HCT116 (cell line): ENCODE data around the gene NONO. TPM values are rescaled to one million over a fixed set of nuclear protein-coding genes. Genes with fewer than 3 reads are reported as not detected.

Experiments
- ATAC-seq: fragments of 200-7000 bp; cut with Tn5 transposase; 2 replicates; pipeline ENCODE4 v1.9.1; 2020; ENCODE audit warnings: mild to moderate bottlenecking, moderate library complexity
- BruUV-seq: library from RNA; stranded (reverse); fragments of 400-500 nt; replicated peaks from 2 replicates; lab custom pipeline; 2021; lab: Mats Ljungman, UMichigan
- CTCF ChIA-PET: fragments of 300-600 bp; sonication (Branson Sonifier 250); formaldehyde crosslinking; loops from one replicate; lab custom pipeline; 2021; ENCODE audit warnings: antibody characterized with exemption; lab: Charles Lee
- POLR2A ChIA-PET: fragments of 300-600, 350-600 bp; sonication (Branson Sonifier 250); formaldehyde crosslinking; loops from one replicate; lab custom pipeline; 2021; ENCODE audit warnings: antibody characterized with exemption; lab: Charles Lee
- RAD21 ChIA-PET, 2 experiments: fragments of 300-600 bp; sonication (Branson Sonifier 250); formaldehyde crosslinking; loops; one replicate each; lab custom pipeline; 2023; ENCODE audit warnings: low total read pairs in 2 of 2; ENCODE audit not compliant: uncharacterized antibody in 2 of 2, unreplicated experiment in 2 of 2, low non-redundant PET in 1 of 2; lab: Charles Lee
- DNase-seq: peaks from one replicate; pipeline ENCODE4 v3.0.0-alpha.2; 2010; ENCODE audit warnings: low read depth, low spot score
- H2AFZ ChIP-seq: fragments of 200-600 bp; shearing (Covaris generic), sonication (generic); 2 replicates; pipeline ENCODE4 v1.6.1; 2017; ENCODE audit warnings: low read depth, mixed run types, mixed read lengths, antibody characterized with exemption, low read length; ENCODE audit not compliant: poor library complexity, severe bottlenecking
- H3K27ac ChIP-seq: 2 replicates; pipeline ENCODE4 v1.5.1; 2012; ENCODE audit warnings: low read depth, low read length
- H3K27me3 ChIP-seq: fragments of 200-600 bp; sonication (generic); 2 replicates; pipeline ENCODE4 v1.6.1; 2016; ENCODE audit warnings: mixed run types, low read length, mixed read lengths; ENCODE audit not compliant: insufficient read depth
- H3K36me3 ChIP-seq, 2 experiments: fragments of 200-500 bp in 1 of 2; fragments of 200-600 bp in 1 of 2; sonication (Bioruptor generic) in 1 of 2; sonication (generic) in 1 of 2; 2 replicates each; pipeline versions ENCODE4 v1.5.1 to v1.6.1; 2014 to 2016; ENCODE audit warnings: low read length in 2 of 2, inconsistent platforms in 1 of 2, mixed read lengths in 1 of 2, mixed run types in 1 of 2; ENCODE audit not compliant: insufficient read depth in 2 of 2, control insufficient read depth in 1 of 2
- H3K4me1 ChIP-seq, 2 experiments: fragments of 200-600 bp in 1 of 2; sonication (generic) in 1 of 2; 2 replicates each; pipeline versions ENCODE4 v1.5.1 to v1.6.1; 2012 to 2017; ENCODE audit warnings: low read length in 2 of 2, inconsistent platforms in 1 of 2, mild to moderate bottlenecking in 1 of 2, mixed read lengths in 1 of 2, mixed run types in 1 of 2, moderate library complexity in 1 of 2; ENCODE audit not compliant: insufficient read depth in 2 of 2, control insufficient read depth in 1 of 2
- H3K4me2 ChIP-seq: fragments of 200-600 bp; sonication (generic); 2 replicates; pipeline ENCODE4 v1.6.1; 2017; ENCODE audit warnings: mixed run types, low read length, mixed read lengths
- H3K4me3 ChIP-seq, 2 experiments: fragments of 200-600 bp in 1 of 2; sonication (generic) in 1 of 2; replicated peaks in 1 of 2; 2 replicates each; pipeline ENCODE4 v1.5.1; 2011 to 2016; ENCODE audit warnings: low read length in 2 of 2, control low read depth in 1 of 2, low read depth in 1 of 2, mild to moderate bottlenecking in 1 of 2, mixed read lengths in 1 of 2, mixed run types in 1 of 2
- H3K79me2 ChIP-seq: fragments of 200-600 bp; sonication (generic); 2 replicates; pipeline ENCODE4 v1.6.1; 2017; ENCODE audit warnings: mild to moderate bottlenecking, mixed run types, low read length, moderate library complexity, mixed read lengths; ENCODE audit not compliant: insufficient read depth
- H3K9ac ChIP-seq: fragments of 200-600 bp; sonication (generic); 2 replicates; pipeline ENCODE4 v1.6.1; 2016; ENCODE audit warnings: low read length, mixed read lengths
- H3K9me2 ChIP-seq: fragments of 200-600 bp; sonication (generic), shearing (Covaris generic); 2 replicates; pipeline ENCODE4 v1.6.1; 2017; ENCODE audit warnings: mixed run types, mild to moderate bottlenecking, moderate library complexity; ENCODE audit not compliant: insufficient read depth
- H3K9me3 ChIP-seq, 2 experiments: fragments of 200-500 bp in 1 of 2; fragments of 200-600 bp in 1 of 2; sonication (Bioruptor generic) in 1 of 2; sonication (generic) in 1 of 2; 2 replicates each; pipeline ENCODE4 v1.6.1; 2014 to 2017; ENCODE audit warnings: low read length in 2 of 2, mixed read lengths in 2 of 2, inconsistent platforms in 1 of 2, low read depth in 1 of 2, mild to moderate bottlenecking in 1 of 2, mixed run types in 1 of 2, moderate library complexity in 1 of 2; ENCODE audit not compliant: control insufficient read depth in 1 of 2, insufficient read depth in 1 of 2
- H4K20me1 ChIP-seq: fragments of 200-600 bp; sonication (generic), shearing (Covaris generic); 2 replicates; pipeline ENCODE4 v1.6.1; 2017; ENCODE audit warnings: mixed run types, mild to moderate bottlenecking, moderate library complexity; ENCODE audit not compliant: insufficient read depth
- CEBPB ChIP-seq: IDR thresholded peaks from 2 replicates; pipeline ENCODE4 v1.6.1; 2012; ENCODE audit warnings: low read depth
- EGR1 ChIP-seq: IDR thresholded peaks from 2 replicates; pipeline ENCODE4 v1.6.1; 2012; ENCODE audit warnings: low read depth
- ELF1 ChIP-seq: IDR thresholded peaks from 2 replicates; pipeline ENCODE4 v1.6.1; 2012; ENCODE audit warnings: low read depth, borderline replicate concordance
- EZH2 ChIP-seq: fragments of 200-600 bp; sonication (generic); IDR thresholded peaks from 2 replicates; pipeline ENCODE4 v1.6.1; 2017; ENCODE audit warnings: antibody characterized with exemption, mixed run types
- FOSL1 ChIP-seq: IDR thresholded peaks from 2 replicates; pipeline ENCODE4 v1.6.1; 2012; ENCODE audit warnings: low read depth
- JUND ChIP-seq: IDR thresholded peaks from 2 replicates; pipeline ENCODE4 v1.6.1; 2012
- POLR2A ChIP-seq: IDR thresholded peaks from 2 replicates; pipeline ENCODE4 v1.7.0; 2011; ENCODE audit warnings: borderline replicate concordance; ENCODE audit not compliant: insufficient read depth, insufficient read length; ENCODE audit errors: extremely low read depth
- RAD21 ChIP-seq: IDR thresholded peaks from 2 replicates; pipeline ENCODE4 v1.6.1; 2012; ENCODE audit warnings: low read depth, mild to moderate bottlenecking
- SP1 ChIP-seq: IDR thresholded peaks from 2 replicates; pipeline ENCODE4 v1.6.1; 2012; ENCODE audit warnings: low read depth
- SRF ChIP-seq: IDR thresholded peaks from 2 replicates; pipeline ENCODE4 v1.6.1; 2012; ENCODE audit warnings: low read depth
- TCF7L2 ChIP-seq: IDR thresholded peaks from 2 replicates; pipeline ENCODE4 v1.7.0; 2011; ENCODE audit warnings: borderline replicate concordance, inconsistent platforms; ENCODE audit not compliant: insufficient read depth, insufficient read length; ENCODE audit errors: extremely low read depth
- YY1 ChIP-seq: IDR thresholded peaks from 2 replicates; pipeline ENCODE4 v1.6.1; 2011; ENCODE audit warnings: low read length, low read depth, moderate library complexity, mild to moderate bottlenecking; ENCODE audit not compliant: insufficient replicate concordance; ENCODE audit errors: extremely low read depth
- ZFX ChIP-seq: fragments of 450-650 bp; IDR thresholded peaks from 2 replicates; pipeline ENCODE4 v1.6.1; 2017
- ZNF274 ChIP-seq: fragments of 200-500 bp; sonication (Bioruptor generic); IDR thresholded peaks from 2 replicates; pipeline ENCODE4 v1.6.1; 2014; ENCODE audit warnings: mild to moderate bottlenecking, low read depth, low read length, inconsistent platforms
- intact Hi-C: fragments of 100-400 bp; cut with micrococcal nuclease; formaldehyde crosslinking; loops from 2 replicates; pipeline ENCODE4 v1.10.0; 2022
- total RNA-seq: library from RNA; stranded (reverse); gene quantifications from one replicate; pipeline ENCODE4 v1.2.1, GENCODE V29; 2021; ENCODE audit not compliant: unreplicated experiment
- TF ChIP-seq, protein P1 (sequence below): IDR thresholded peaks from 2 replicates; pipeline ENCODE4 v1.6.1; 2011; ENCODE audit warnings: mild to moderate bottlenecking, low read length, moderate library complexity; ENCODE audit not compliant: insufficient replicate concordance; ENCODE audit errors: extremely low read depth
- TF ChIP-seq, protein P2 (sequence below), 3 experiments: fragments of 200-600 bp in 1 of 3; sonication (generic) in 1 of 3; IDR thresholded peaks in 2 of 3; conservative IDR thresholded peaks in 1 of 3; 2 replicates each; pipeline ENCODE4 v1.5.1; 2012 to 2017; ENCODE audit warnings: low read depth in 2 of 3, low read length in 2 of 3, antibody characterized with exemption in 1 of 3, borderline replicate concordance in 1 of 3, control low read depth in 1 of 3, mild to moderate bottlenecking in 1 of 3, mixed read lengths in 1 of 3, mixed run types in 1 of 3, moderate library complexity in 1 of 3; ENCODE audit not compliant: insufficient read depth in 1 of 3
- TF ChIP-seq, protein P3 (sequence below): IDR thresholded peaks from 2 replicates; pipeline ENCODE4 v1.6.1; 2012; ENCODE audit warnings: low read depth
- TF ChIP-seq, protein P4 (sequence below): IDR thresholded peaks from 2 replicates; pipeline ENCODE4 v1.6.1; 2012
- TF ChIP-seq, protein P5 (sequence below): IDR thresholded peaks from 2 replicates; pipeline ENCODE4 v1.6.1; 2012

NONO gene
- total RNA-seq, 1 experiment from 2014 or later, result 523 TPM

DNA sequence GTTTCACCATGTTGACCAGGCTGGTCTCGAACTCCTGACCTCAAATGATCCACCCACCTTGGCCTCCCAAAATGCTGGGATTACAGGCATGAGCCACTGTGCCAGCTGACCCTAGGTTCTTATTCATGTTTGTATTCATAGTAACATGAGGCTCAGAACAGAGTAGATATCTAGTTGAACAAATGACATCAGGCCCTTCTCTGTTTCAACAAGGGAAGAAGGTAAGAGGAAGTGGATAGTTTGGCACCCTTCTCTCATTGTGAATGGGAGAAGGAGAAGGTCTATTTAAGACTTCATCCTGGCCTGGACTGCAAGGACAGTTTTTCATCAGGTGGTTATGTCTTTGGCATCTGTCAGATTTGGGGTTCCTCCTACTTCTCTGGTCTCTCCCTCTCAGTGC, 46.6 kb upstream of the NONO start:
- Histone ChIP-seq H3K27me3 (no peaks in the 10 kb centered on the region), H3K9ac (no peak overlapping the region), H3K27ac (no peak overlapping the region), H4K20me1 (no peaks in the 10 kb centered on the region), H3K4me2 (no peak overlapping the region), H3K4me1 (no peaks in the 10 kb centered on the region), H3K4me3 (no peak overlapping the region), H3K9me3 (no peaks in the 10 kb centered on the region), H3K79me2 (no peaks in the 10 kb centered on the region), H3K9me2 (no peaks in the 10 kb centered on the region), H2AFZ (no peak overlapping the region)
- intact Hi-C loops, result no loop called here
- no TSS peak for BruUV-seq
- ChIA-PET CTCF (no interaction called here), POLR2A (no interaction called here), RAD21 (no interaction called here)
- ATAC-seq (no peak), DNase-seq (no peak)
- TF ChIP-seq, protein P1, sequence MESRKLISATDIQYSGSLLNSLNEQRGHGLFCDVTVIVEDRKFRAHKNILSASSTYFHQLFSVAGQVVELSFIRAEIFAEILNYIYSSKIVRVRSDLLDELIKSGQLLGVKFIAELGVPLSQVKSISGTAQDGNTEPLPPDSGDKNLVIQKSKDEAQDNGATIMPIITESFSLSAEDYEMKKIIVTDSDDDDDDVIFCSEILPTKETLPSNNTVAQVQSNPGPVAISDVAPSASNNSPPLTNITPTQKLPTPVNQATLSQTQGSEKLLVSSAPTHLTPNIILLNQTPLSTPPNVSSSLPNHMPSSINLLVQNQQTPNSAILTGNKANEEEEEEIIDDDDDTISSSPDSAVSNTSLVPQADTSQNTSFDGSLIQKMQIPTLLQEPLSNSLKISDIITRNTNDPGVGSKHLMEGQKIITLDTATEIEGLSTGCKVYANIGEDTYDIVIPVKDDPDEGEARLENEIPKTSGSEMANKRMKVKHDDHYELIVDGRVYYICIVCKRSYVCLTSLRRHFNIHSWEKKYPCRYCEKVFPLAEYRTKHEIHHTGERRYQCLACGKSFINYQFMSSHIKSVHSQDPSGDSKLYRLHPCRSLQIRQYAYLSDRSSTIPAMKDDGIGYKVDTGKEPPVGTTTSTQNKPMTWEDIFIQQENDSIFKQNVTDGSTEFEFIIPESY, result no peak
- TF ChIP-seq ZFX (no peak), ELF1 (no peak), YY1 (no peak), FOSL1 (no peak), SP1 (no peak), EZH2 (no peak), JUND (no peak), SRF (no peak), CEBPB (no peak), ZNF274 (no peak), RAD21 (no peak), POLR2A (no peak), EGR1 (no peak), TCF7L2 (no peak)
- TF ChIP-seq, protein P2, sequence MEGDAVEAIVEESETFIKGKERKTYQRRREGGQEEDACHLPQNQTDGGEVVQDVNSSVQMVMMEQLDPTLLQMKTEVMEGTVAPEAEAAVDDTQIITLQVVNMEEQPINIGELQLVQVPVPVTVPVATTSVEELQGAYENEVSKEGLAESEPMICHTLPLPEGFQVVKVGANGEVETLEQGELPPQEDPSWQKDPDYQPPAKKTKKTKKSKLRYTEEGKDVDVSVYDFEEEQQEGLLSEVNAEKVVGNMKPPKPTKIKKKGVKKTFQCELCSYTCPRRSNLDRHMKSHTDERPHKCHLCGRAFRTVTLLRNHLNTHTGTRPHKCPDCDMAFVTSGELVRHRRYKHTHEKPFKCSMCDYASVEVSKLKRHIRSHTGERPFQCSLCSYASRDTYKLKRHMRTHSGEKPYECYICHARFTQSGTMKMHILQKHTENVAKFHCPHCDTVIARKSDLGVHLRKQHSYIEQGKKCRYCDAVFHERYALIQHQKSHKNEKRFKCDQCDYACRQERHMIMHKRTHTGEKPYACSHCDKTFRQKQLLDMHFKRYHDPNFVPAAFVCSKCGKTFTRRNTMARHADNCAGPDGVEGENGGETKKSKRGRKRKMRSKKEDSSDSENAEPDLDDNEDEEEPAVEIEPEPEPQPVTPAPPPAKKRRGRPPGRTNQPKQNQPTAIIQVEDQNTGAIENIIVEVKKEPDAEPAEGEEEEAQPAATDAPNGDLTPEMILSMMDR (IDR thresholded peaks at IDR 0.05 in 2 of 3, conservative IDR thresholded peaks at IDR 0.05 in 1 of 3; ENCODE audit: borderline replicate concordance in 1 of 3, insufficient read depth in 1 of 3, low read depth in 2 of 3, low read length in 2 of 3), result no peak
- TF ChIP-seq, protein P3, sequence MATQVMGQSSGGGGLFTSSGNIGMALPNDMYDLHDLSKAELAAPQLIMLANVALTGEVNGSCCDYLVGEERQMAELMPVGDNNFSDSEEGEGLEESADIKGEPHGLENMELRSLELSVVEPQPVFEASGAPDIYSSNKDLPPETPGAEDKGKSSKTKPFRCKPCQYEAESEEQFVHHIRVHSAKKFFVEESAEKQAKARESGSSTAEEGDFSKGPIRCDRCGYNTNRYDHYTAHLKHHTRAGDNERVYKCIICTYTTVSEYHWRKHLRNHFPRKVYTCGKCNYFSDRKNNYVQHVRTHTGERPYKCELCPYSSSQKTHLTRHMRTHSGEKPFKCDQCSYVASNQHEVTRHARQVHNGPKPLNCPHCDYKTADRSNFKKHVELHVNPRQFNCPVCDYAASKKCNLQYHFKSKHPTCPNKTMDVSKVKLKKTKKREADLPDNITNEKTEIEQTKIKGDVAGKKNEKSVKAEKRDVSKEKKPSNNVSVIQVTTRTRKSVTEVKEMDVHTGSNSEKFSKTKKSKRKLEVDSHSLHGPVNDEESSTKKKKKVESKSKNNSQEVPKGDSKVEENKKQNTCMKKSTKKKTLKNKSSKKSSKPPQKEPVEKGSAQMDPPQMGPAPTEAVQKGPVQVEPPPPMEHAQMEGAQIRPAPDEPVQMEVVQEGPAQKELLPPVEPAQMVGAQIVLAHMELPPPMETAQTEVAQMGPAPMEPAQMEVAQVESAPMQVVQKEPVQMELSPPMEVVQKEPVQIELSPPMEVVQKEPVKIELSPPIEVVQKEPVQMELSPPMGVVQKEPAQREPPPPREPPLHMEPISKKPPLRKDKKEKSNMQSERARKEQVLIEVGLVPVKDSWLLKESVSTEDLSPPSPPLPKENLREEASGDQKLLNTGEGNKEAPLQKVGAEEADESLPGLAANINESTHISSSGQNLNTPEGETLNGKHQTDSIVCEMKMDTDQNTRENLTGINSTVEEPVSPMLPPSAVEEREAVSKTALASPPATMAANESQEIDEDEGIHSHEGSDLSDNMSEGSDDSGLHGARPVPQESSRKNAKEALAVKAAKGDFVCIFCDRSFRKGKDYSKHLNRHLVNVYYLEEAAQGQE, result no peak
- TF ChIP-seq, protein P4, sequence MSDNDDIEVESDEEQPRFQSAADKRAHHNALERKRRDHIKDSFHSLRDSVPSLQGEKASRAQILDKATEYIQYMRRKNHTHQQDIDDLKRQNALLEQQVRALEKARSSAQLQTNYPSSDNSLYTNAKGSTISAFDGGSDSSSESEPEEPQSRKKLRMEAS, result no peak
- TF ChIP-seq, protein P5, sequence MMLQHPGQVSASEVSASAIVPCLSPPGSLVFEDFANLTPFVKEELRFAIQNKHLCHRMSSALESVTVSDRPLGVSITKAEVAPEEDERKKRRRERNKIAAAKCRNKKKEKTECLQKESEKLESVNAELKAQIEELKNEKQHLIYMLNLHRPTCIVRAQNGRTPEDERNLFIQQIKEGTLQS, result no peak
- TF ChIP-seq, all 23 proteins: peak for 0
- no peaks in the 10 kb centered on the region; a peak in 1 of 4 replicates for H3K36me3 ChIP-seq
